Measurements from ENCODE around the gene MRO. TPM values are rescaled to one million over a fixed set of nuclear protein-coding genes. Genes with fewer than 3 reads are reported as not detected.

MRO gene
- polyA plus RNA-seq, 2 of the 4 experiments (the other 2 are of a cell fraction), result 0.31 to 0.39 TPM

- WGBS (ENCODE audit: missing lambda C conversion rate), result 60% methylated on average over 13 of the region's 14 CpGs
- FAIRE-seq, result no peak
- TF ChIP-seq PHF8 (IDR thresholded peaks at IDR 0.05; ENCODE audit: borderline replicate concordance, low read depth) (no peak), RNF2 (IDR thresholded peaks at IDR 0.05; ENCODE audit: borderline replicate concordance, low read depth) (no peak), PBX3 (IDR thresholded peaks at IDR 0.05) (no peak), RARB (CRISPR knock-in tag; IDR thresholded peaks at IDR 0.05) (no peak), BHLHE40 (IDR thresholded peaks at IDR 0.05; ENCODE audit: low read depth, low read length) (no peak), ATOH8 (CRISPR knock-in tag; IDR thresholded peaks at IDR 0.05; ENCODE audit: low read depth) (no peak), FOSB (CRISPR knock-in tag; IDR thresholded peaks at IDR 0.05) (no peak), USF2 (IDR thresholded peaks at IDR 0.05) (no peak), KDM5A (IDR thresholded peaks at IDR 0.05) (no peak), FOXS1 (CRISPR knock-in tag; IDR thresholded peaks at IDR 0.05) (no peak)
- no peaks in the 10 kb centered on the region for H3K9me3 ChIP-seq
- H3K4me3 ChIP-seq, result no peak overlapping the region
- H3K4me2 ChIP-seq, result no peak overlapping the region
- ChIA-PET CTCF (no interaction called here), POLR2A (no interaction called here)
- ATAC-seq, result no peak
- no peak for DNase-seq (ENCODE audit: low read depth in 1 of 2, low spot score in 1 of 2)
- no peak overlapping the region for H3K27ac ChIP-seq
- H3K4me1 ChIP-seq, result no peaks in the 10 kb centered on the region
Measured at GRCh38 chr18:50775726-50776125, 44.1 kb downstream of the MRO start.

- no peak overlapping the region for H3K4me2 ChIP-seq
- H3K27ac ChIP-seq, result no peak overlapping the region
- 47% methylated on average over 9 of the region's 9 CpGs for WGBS (ENCODE audit: missing lambda C conversion rate)
- no peak for ATAC-seq
- DNase-seq (ENCODE audit: low read depth in 1 of 2, low spot score in 1 of 2), result no peak
- POLR2A ChIA-PET, result no interaction called here
- TF ChIP-seq CHD2 (IDR thresholded peaks at IDR 0.05; ENCODE audit: low read length, partially characterized antibody), result no peak
- no peak for TF ChIP-seq E2F6 (IDR thresholded peaks at IDR 0.05; ENCODE audit: borderline replicate concordance, low read depth)
- no peak for TF ChIP-seq TFCP2L1 (CRISPR knock-in tag; IDR thresholded peaks at IDR 0.05)
- no peak for TF ChIP-seq ZC3H11A (IDR thresholded peaks at IDR 0.05)
- no peak for FAIRE-seq
- no peaks in the 10 kb centered on the region for H3K9me3 ChIP-seq
- no peaks in the 10 kb centered on the region for H3K4me1 ChIP-seq
- CTCF ChIA-PET, result no interaction called here
- H3K4me3 ChIP-seq, result no peak overlapping the region
Measured at GRCh38 chr18:50775207-50775606, 44.6 kb downstream of the MRO start.

GRCh38 chr18:50769463-50769862 is 50.4 kb downstream of the MRO start:
- ATAC-seq (no peak), FAIRE-seq (no peak), DNase-seq (ENCODE audit: low read depth in 1 of 2, low spot score in 1 of 2) (no peak)
- Histone ChIP-seq H3K4me2 (no peak overlapping the region), H3K4me1 (no peaks in the 10 kb centered on the region), H3K4me3 (no peak overlapping the region), H3K9me3 (no peaks in the 10 kb centered on the region), H3K27ac (no peak overlapping the region)
- POLR2A ChIA-PET, result no interaction called here
- CTCF ChIA-PET, result no interaction called here
- TF ChIP-seq HOXA7 (CRISPR knock-in tag; IDR thresholded peaks at IDR 0.05), result no peak

- Histone ChIP-seq H3K4me3 (no peak overlapping the region), H3K9me3 (no peaks in the 10 kb centered on the region), H3K27ac (no peak overlapping the region), H3K4me2 (no peak overlapping the region), H3K4me1 (no peaks in the 10 kb centered on the region)
- ATAC-seq, result no peak
- POLR2A ChIA-PET, result no interaction called here
- FAIRE-seq, result no peak
- CTCF ChIA-PET, result no interaction called here
- 32% methylated on average over 7 of the region's 7 CpGs for WGBS (ENCODE audit: missing lambda C conversion rate)
- TF ChIP-seq ATOH8 (CRISPR knock-in tag; IDR thresholded peaks at IDR 0.05; ENCODE audit: low read depth) (no peak), FOXS1 (CRISPR knock-in tag; IDR thresholded peaks at IDR 0.05) (no peak), KDM5A (IDR thresholded peaks at IDR 0.05) (no peak), SMC3 (IDR thresholded peaks at IDR 0.05) (no peak), RFX5 (IDR thresholded peaks at IDR 0.05) (no peak), HEYL (CRISPR knock-in tag; IDR thresholded peaks at IDR 0.05) (no peak), EHF (CRISPR knock-in tag; IDR thresholded peaks at IDR 0.05) (no peak), HDAC2 (IDR thresholded peaks at IDR 0.05) (no peak), BCL3 (IDR thresholded peaks at IDR 0.05) (no peak)
- no peak for DNase-seq (ENCODE audit: low read depth in 1 of 2, low spot score in 1 of 2)
Measured at GRCh38 chr18:50757358-50757757, 62.5 kb downstream of the MRO start.

Data from A549 (cell line).